Progenitor cell of endocrine pancreas (in vitro differentiated cells): ENCODE measurements around the gene KRT20. TPM values are rescaled to one million over a fixed set of nuclear protein-coding genes. Genes with fewer than 3 reads are reported as not detected.

Experiments used
- DNase-seq: peaks from one replicate; pipeline ENCODE4 v3.0.0; 2021; ENCODE audit warnings: low spot score; ENCODE audit not compliant: unreplicated experiment
- H3K27ac Mint-ChIP-seq: 2 replicates; pipeline ENCODE4 v1.8.0; 2021; ENCODE audit warnings: mild to moderate bottlenecking, moderate library complexity, mixed read lengths
- H3K27me3 Mint-ChIP-seq: 2 replicates; pipeline ENCODE4 v1.8.0; 2021; ENCODE audit warnings: mixed read lengths
- H3K36me3 Mint-ChIP-seq: 2 replicates; pipeline ENCODE4 v1.8.0; 2022; ENCODE audit warnings: mixed read lengths; ENCODE audit not compliant: insufficient read depth
- H3K4me1 Mint-ChIP-seq: 2 replicates; pipeline ENCODE4 v1.8.0; 2021; ENCODE audit warnings: low read depth, mixed read lengths
- H3K4me3 Mint-ChIP-seq: 2 replicates; pipeline ENCODE4 v1.8.0; 2021; ENCODE audit warnings: low read depth, mild to moderate bottlenecking, moderate library complexity, mixed read lengths
- H3K9me3 Mint-ChIP-seq: 2 replicates; pipeline ENCODE4 v1.8.0; 2021; ENCODE audit warnings: low read depth, mixed read lengths
- CTCF ChIP-seq: fragments of 200-600 bp; sonication (generic); IDR thresholded peaks from one replicate; pipeline ENCODE4 v1.5.0; 2021; ENCODE audit warnings: antibody characterized with exemption, mild to moderate bottlenecking; ENCODE audit not compliant: unreplicated experiment
- long read RNA-seq: library from polyadenylated mRNA; unstranded; transcript quantifications from one replicate; pipeline ENCODE4 v2.0.0, GENCODE V29; 2020
- total RNA-seq: library from RNA; stranded (reverse); gene quantifications from 2 replicates; pipeline ENCODE4 v1.2.1, GENCODE V29; 2021

Gene KRT20
- not detected in 2 replicates for total RNA-seq
- long read RNA-seq = 0 reads

GRCh38 chr17:40884708-40885512 is at the start of gene KRT20:
TSS of gene KRT20 (minus strand) at chr17:40885242. CDS start at chr17:40885185, 57 bp downstream.
- peaks cover 3% of the 10 kb centered on the region for H3K27me3 Mint-ChIP-seq
- no peaks in the 10 kb centered on the region for H3K9me3 Mint-ChIP-seq
- DNase-seq = no peak
- H3K4me1 Mint-ChIP-seq = peaks cover 1% of the 10 kb centered on the region
- no peaks in the 10 kb centered on the region for H3K36me3 Mint-ChIP-seq
- H3K27ac Mint-ChIP-seq = no peak within 1 kb of the TSS
- H3K4me3 Mint-ChIP-seq = no peak within 1 kb of the TSS
- peak; percentile 24 for TF ChIP-seq CTCF

DNA sequence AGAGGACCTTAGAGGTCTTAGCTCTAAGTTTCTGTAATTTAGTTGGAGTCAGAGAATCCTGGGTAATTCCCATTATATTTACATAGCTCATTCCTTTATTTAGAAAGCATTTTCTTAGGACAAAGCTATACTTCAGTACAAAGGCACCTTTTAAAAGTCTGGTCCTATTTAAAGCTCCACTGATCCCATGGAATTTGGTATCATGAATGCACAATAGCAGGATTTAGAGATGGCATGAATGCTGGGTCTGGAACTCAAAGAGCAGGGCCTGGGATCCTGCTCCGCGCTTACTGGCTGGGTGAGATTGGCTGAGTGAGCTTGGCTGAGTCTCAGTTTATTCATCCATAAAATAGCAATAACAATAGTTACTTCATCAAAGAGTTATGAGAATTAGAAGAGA is 47.6 kb upstream of the KRT20 start:
- Mint-ChIP-seq H3K9me3 (no peaks in the 10 kb centered on the region), H3K27me3 (no peaks in the 10 kb centered on the region), H3K27ac (no peak overlapping the region), H3K36me3 (no peaks in the 10 kb centered on the region), H3K4me3 (no peak overlapping the region), H3K4me1 (peaks cover 14% of the 10 kb centered on the region)
- DNase-seq = no peak
- TF ChIP-seq CTCF = no peak

GRCh38 chr17:40931311-40931710 is 46.3 kb upstream of the KRT20 start:
- DNase-seq = no peak
- Mint-ChIP-seq H3K27ac (no peak overlapping the region), H3K4me1 (peaks cover 4% of the 10 kb centered on the region), H3K36me3 (no peaks in the 10 kb centered on the region), H3K9me3 (no peaks in the 10 kb centered on the region), H3K4me3 (no peak overlapping the region), H3K27me3 (peaks cover 5% of the 10 kb centered on the region)
- TF ChIP-seq CTCF = no peak

DNA sequence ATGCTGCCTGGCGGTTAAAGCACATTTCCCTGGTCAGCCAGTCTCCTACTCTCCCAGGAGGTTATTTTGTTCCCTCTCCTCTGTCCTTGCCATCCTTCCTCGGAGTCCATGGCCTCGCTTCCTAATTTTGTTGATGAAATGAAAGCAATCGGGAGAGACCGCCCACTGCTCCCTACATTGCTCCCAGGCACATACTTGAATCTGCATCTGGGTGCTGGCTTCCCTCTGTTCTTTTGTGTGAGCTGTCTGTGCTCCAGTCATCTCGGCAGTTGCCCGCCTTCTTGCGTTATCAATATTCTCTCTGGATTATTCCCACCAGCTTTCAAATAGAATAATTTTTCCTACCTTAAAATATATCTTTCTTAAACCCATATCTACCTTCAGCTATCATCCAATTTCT is 41.3 kb upstream of the KRT20 start:
- Mint-ChIP-seq H3K27ac (no peak overlapping the region), H3K36me3 (no peaks in the 10 kb centered on the region), H3K9me3 (no peaks in the 10 kb centered on the region), H3K4me3 (no peak overlapping the region), H3K27me3 (peaks cover 6% of the 10 kb centered on the region), H3K4me1 (peaks cover 4% of the 10 kb centered on the region)
- no peak for TF ChIP-seq CTCF
- no peak for DNase-seq

DNA sequence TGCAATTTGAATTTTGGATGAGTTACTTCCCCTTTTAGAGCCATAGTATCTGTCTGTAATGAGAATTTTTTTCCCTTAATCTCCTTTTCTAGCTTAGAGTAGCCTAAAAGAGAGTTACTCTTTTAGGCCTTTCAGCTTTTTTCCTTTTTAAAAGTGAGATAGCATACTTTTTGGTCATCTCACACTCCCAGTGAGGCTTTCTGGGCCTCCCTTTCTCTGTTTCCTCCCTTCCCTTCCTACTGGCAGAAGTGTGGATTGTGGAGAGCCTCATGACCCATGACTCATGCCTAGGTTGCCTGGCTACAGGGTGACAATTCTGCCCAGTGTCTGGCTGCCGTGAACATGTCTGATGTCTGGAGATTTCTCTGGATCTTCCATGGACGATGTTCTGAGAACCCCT is 37.2 kb upstream of the KRT20 start:
- H3K27me3 Mint-ChIP-seq = peaks cover 6% of the 10 kb centered on the region
- no peaks in the 10 kb centered on the region for H3K36me3 Mint-ChIP-seq
- no peak overlapping the region for H3K4me3 Mint-ChIP-seq
- H3K4me1 Mint-ChIP-seq = peaks cover 4% of the 10 kb centered on the region
- TF ChIP-seq CTCF = no peak
- peak overlapping the region; percentile 61 for H3K27ac Mint-ChIP-seq
- no peaks in the 10 kb centered on the region for H3K9me3 Mint-ChIP-seq
- no peak for DNase-seq
